Activated B cell treated with CpG ODN at 0.5 μM for 24 hours (primary cell): Measurements from ENCODE around the gene TMPRSS11D. TPM values are rescaled to one million over a fixed set of nuclear protein-coding genes. Genes with fewer than 3 reads are reported as not detected.

ENCODE experiments used
- ATAC-seq: fragments of 200-7000 bp; cut with Tn5 transposase; one replicate; pipeline ENCODE4 v1.10.0; 2021; ENCODE audit warnings: low read depth, mild to moderate bottlenecking, moderate library complexity
- CTCF ChIA-PET: fragments of 350-600 bp; sonication (Branson Sonifier 250); formaldehyde crosslinking; loops from one replicate; lab custom pipeline; 2021; ENCODE audit warnings: antibody characterized with exemption; lab: Charles Lee
- POLR2A ChIA-PET: fragments of 350-600 bp; sonication (Branson Sonifier 250); formaldehyde crosslinking; loops from one replicate; lab custom pipeline; 2021; ENCODE audit warnings: antibody characterized with exemption; lab: Charles Lee
- DNase-seq: peaks from one replicate; pipeline ENCODE4 v3.0.0; 2022
- H3K27ac Mint-ChIP-seq: one replicate; pipeline ENCODE4 v1.8.0; 2020; ENCODE audit warnings: mixed read lengths
- H3K27me3 Mint-ChIP-seq: one replicate; pipeline ENCODE4 v1.8.0; 2021; ENCODE audit warnings: mixed read lengths
- H3K36me3 Mint-ChIP-seq: one replicate; pipeline ENCODE4 v1.8.0; 2021; ENCODE audit warnings: low read depth, mixed read lengths
- H3K4me1 Mint-ChIP-seq: one replicate; pipeline ENCODE4 v1.8.0; 2021; ENCODE audit warnings: mixed read lengths
- H3K4me3 Mint-ChIP-seq: one replicate; pipeline ENCODE4 v1.8.0; 2020; ENCODE audit warnings: mild to moderate bottlenecking, mixed read lengths
- H3K9me3 Mint-ChIP-seq: one replicate; pipeline ENCODE4 v1.8.0; 2020; ENCODE audit warnings: mixed read lengths
- intact Hi-C: fragments of 100-400 bp; cut with micrococcal nuclease; formaldehyde crosslinking; loops from one replicate; pipeline ENCODE4 v1.15.1; 2024
- total RNA-seq: library from RNA; stranded (reverse); gene quantifications from 2 replicates; pipeline ENCODE4 v1.2.3, GENCODE V29; 2022
- TF ChIP-seq, protein P1 (sequence below): fragments of 200-600 bp; IDR thresholded peaks from one replicate; pipeline ENCODE4 v1.8.0; 2022; ENCODE audit warnings: antibody characterized with exemption, mild to moderate bottlenecking

TMPRSS11D gene
- total RNA-seq, 1 donor from 2014 or later = not detected

DNA sequence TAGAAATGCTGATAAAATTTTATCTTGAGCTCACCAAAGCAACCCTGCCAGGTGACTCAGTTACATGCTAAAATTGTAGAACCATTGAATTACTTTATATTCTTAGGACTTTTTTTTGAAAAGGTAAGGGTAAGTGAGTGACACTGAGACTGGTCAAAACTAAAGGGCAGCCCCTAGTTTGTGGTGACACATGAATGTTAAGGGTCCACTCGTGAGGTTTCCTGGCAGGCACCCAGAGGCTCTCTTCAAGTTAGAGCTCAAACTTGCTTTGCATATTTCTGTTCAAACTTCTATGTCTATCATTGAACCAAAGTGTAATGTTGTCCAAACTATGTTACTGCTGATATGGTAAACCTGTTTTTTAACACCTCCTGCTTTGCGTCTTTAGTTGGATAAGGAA is 30.5 kb downstream of the TMPRSS11D start:
- Mint-ChIP-seq H3K9me3 (peaks cover 6% of the 10 kb centered on the region), H3K4me3 (no peak overlapping the region), H3K27me3 (no peaks in the 10 kb centered on the region), H3K27ac (no peak overlapping the region), H3K36me3 (no peaks in the 10 kb centered on the region), H3K4me1 (no peaks in the 10 kb centered on the region)
- intact Hi-C loops = no loop called here
- ATAC-seq (no peak), DNase-seq (no peak)
- CTCF ChIA-PET = no interaction called here
- TF ChIP-seq, protein P1, sequence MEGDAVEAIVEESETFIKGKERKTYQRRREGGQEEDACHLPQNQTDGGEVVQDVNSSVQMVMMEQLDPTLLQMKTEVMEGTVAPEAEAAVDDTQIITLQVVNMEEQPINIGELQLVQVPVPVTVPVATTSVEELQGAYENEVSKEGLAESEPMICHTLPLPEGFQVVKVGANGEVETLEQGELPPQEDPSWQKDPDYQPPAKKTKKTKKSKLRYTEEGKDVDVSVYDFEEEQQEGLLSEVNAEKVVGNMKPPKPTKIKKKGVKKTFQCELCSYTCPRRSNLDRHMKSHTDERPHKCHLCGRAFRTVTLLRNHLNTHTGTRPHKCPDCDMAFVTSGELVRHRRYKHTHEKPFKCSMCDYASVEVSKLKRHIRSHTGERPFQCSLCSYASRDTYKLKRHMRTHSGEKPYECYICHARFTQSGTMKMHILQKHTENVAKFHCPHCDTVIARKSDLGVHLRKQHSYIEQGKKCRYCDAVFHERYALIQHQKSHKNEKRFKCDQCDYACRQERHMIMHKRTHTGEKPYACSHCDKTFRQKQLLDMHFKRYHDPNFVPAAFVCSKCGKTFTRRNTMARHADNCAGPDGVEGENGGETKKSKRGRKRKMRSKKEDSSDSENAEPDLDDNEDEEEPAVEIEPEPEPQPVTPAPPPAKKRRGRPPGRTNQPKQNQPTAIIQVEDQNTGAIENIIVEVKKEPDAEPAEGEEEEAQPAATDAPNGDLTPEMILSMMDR = no peak
- POLR2A ChIA-PET = no interaction called here

DNA sequence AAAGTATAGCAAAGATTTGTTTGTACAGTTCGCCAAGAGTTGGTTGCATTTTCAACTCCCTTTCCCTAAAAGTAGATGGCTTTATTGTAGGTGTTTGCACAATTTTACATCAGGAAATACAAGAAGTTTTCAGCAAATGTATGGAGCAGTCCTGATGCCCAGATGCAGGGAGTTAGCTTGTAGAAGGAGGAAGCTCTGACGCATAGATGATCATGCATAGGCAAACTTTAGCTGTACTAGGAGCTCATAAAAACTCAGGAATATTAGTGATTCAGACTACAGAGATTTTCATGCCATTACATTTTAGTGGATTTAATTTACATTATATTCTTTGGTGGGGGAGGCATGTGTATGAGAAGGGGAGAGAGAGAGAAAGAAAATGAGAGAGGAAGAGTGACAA is 62.9 kb downstream of the TMPRSS11D start:
- POLR2A ChIA-PET = no interaction called here
- H3K9me3 Mint-ChIP-seq = no peaks in the 10 kb centered on the region
- H3K36me3 Mint-ChIP-seq = no peaks in the 10 kb centered on the region
- no peak for ATAC-seq
- TF ChIP-seq, protein P1 = no peak
- H3K27me3 Mint-ChIP-seq = no peaks in the 10 kb centered on the region
- CTCF ChIA-PET = no interaction called here
- no peak overlapping the region for H3K4me3 Mint-ChIP-seq
- H3K27ac Mint-ChIP-seq = no peak overlapping the region
- H3K4me1 Mint-ChIP-seq = no peaks in the 10 kb centered on the region
- intact Hi-C loops = no loop called here
- DNase-seq = no peak

DNA sequence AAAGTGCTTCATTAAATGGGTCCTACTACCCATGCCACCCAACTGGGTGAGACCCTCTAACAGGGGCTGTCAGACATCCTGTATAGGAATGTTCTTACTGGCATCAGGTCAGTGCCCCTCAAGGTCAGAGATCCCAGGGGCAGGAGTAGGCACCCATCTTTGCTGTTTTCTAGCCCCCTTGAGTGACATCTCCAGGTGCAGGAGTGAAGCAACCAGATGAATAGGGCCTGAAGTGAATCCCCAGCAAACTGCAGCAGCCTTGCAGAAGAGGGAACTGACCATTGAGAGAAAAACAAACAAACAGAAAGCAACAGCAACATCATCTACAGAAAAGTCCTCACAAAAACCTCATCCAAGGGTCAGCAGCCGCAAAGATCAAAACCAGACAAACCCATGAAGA is 73.8 kb downstream of the TMPRSS11D start:
- Mint-ChIP-seq H3K36me3 (no peaks in the 10 kb centered on the region), H3K4me1 (no peaks in the 10 kb centered on the region), H3K9me3 (peaks cover 15% of the 10 kb centered on the region), H3K27me3 (no peaks in the 10 kb centered on the region), H3K27ac (no peak overlapping the region), H3K4me3 (no peak overlapping the region)
- intact Hi-C loops = no loop called here
- CTCF ChIA-PET = no interaction called here
- TF ChIP-seq, protein P1 = no peak
- no peak for DNase-seq
- POLR2A ChIA-PET = no interaction called here
- no peak for ATAC-seq

DNA sequence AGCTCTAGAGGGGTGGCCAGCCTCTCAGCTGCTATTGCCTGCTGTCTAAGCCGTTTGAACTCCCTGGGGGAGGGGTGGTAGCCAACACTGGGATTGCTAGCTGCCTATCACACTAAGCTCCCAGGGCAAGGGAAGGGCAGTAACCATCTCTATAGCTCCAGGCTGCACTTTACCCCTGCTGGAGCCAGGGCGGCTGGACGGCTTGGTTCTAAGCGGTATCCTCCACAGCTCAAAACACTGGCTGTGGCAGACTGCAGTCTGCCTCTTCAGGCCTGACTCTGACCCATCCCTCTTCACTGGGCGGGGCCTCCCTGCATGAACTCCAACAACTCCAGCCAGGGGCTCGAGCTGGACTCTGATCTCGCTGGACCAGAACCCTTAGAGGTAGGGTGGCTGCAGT is 74.3 kb downstream of the TMPRSS11D start:
- H3K9me3 Mint-ChIP-seq = peaks cover 12% of the 10 kb centered on the region
- TF ChIP-seq, protein P1 = no peak
- ChIA-PET POLR2A (no interaction called here), CTCF (no interaction called here)
- DNase-seq (no peak), ATAC-seq (no peak)
- intact Hi-C loops = no loop called here
- H3K4me3 Mint-ChIP-seq = no peak overlapping the region
- no peaks in the 10 kb centered on the region for H3K27me3 Mint-ChIP-seq
- no peak overlapping the region for H3K27ac Mint-ChIP-seq
- no peaks in the 10 kb centered on the region for H3K36me3 Mint-ChIP-seq
- no peaks in the 10 kb centered on the region for H3K4me1 Mint-ChIP-seq

DNA sequence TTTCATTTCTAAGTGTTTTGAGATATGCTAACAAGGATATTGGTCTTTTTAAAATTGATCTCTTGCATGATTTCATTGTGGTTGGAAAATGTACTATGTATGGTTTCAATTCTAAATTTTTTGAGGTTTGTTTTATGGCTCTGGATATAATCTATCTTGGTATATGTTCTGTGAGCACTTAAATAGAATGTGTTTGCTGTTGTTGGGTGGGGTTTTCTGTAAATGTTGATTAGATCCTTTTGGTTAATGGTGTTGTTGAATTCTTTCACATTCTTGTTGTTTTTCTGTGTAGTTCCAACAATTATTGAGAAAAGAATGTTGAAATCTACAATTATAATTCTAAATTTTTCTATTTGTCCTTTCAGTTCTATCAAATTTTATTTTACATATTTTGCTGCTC is 87.0 kb downstream of the TMPRSS11D start:
- CTCF ChIA-PET = no interaction called here
- Mint-ChIP-seq H3K36me3 (no peaks in the 10 kb centered on the region), H3K4me1 (no peaks in the 10 kb centered on the region), H3K4me3 (no peak overlapping the region), H3K9me3 (no peaks in the 10 kb centered on the region), H3K27me3 (no peaks in the 10 kb centered on the region), H3K27ac (no peak overlapping the region)
- DNase-seq = no peak
- TF ChIP-seq, protein P1 = no peak
- intact Hi-C loops = no loop called here
- POLR2A ChIA-PET = no interaction called here
- no peak for ATAC-seq
